SW 1271 (cell line): ENCODE data around the gene CD93.

Source experiments
- DNase-seq, 2 experiments: peaks; one replicate each; lab custom pipeline; 2025; lab: John Stamatoyannopoulos, UW

CD93 gene

DNA sequence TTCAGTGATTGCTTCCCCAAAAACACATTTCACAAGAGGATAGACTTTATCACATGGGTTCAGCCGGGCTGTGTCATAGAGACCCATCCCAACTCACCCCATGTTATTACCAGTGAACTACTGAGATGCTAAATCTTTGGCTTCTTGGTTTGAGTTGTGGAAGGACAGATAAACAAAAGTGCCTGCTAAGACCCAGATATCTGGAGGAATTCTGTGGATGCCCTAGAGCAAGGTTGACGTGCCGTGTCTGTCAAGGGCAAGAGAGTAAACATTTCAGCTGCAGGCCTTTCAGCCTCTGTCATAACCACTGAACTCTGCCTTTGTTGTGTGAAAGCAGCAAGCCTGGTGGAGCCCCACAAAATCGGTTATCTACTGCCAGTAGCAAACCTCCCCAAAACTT is 25.5 kb downstream of the CD93 start:
- no peak for DNase-seq

DNA sequence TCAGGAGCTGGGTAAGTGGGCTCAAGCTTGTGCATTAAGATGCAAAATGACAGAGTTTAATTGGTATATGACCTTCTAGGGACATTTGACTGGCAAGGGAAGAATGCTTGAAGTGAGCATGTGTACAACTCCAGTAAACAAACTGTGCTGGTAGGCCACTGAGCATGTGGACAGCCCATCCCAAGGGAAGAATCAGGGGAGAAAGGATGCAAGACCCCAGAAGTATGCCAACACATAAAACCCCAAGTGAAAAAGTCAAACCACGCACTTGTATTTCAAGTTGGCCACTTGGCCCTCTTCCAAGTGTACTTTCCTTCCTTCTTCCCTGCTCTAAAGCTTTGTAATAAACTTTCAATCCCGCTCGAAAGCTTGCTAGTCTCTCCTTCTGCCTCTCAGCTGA is 26.3 kb downstream of the CD93 start:
- no peak for DNase-seq

DNA sequence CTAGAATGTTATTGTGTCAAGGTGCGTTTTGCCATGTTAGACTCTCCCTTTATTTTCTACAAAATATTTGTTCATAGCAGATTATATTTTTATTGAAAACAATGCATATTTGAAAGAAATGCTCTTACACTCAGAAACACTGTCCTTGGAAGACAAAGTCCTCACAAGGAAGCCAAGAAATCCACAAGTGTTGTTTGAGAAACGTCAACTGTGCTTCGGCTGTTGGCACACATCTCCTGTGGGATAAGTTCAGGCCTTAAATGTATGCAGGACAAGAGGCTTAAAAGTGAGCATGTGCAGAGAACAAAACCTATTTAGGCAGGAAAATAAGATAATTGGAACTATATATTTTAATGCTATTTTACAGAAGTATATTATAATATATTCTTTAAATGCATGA is 27.1 kb downstream of the CD93 start:
- DNase-seq = no peak

DNA sequence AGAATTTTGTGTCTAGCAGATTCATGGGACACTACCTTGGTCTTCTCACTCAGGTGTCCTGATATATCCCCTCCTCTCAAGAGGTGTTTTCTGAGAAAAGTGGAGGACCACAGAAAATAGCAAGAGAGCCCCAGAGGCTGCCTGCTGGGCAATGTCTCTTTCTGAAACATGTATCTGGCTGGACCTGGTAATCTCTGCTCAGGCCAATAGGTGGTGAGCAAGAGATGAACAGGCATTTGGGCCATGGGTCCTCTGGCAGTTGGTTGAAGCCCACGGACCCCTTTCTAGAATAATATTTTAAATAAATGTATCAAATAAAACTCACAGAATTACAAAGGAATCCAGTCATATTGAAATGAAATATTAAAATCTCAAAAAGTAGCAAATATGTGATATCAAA is 27.9 kb downstream of the CD93 start:
- DNase-seq = no peak

DNA sequence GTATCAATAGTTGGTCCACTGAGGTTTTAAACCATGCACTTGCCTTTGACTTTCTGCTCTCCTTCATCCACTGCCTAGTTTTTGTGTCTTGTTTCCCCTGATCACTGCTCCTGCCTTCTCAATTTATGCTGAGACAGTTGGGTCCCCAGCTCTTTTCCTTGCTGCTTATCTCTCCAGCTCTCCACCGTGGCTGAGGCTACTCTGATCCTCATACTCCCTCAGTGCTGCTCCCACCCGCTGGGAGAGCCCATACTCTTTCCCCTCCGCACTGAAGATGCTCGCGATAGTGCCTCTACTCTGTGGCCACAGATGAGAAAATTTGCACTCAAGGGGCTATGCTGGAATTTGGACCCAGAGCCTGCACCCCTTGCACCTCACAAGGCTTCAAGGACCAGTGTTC is 33.2 kb downstream of the CD93 start:
- DNase-seq = no peak

DNA sequence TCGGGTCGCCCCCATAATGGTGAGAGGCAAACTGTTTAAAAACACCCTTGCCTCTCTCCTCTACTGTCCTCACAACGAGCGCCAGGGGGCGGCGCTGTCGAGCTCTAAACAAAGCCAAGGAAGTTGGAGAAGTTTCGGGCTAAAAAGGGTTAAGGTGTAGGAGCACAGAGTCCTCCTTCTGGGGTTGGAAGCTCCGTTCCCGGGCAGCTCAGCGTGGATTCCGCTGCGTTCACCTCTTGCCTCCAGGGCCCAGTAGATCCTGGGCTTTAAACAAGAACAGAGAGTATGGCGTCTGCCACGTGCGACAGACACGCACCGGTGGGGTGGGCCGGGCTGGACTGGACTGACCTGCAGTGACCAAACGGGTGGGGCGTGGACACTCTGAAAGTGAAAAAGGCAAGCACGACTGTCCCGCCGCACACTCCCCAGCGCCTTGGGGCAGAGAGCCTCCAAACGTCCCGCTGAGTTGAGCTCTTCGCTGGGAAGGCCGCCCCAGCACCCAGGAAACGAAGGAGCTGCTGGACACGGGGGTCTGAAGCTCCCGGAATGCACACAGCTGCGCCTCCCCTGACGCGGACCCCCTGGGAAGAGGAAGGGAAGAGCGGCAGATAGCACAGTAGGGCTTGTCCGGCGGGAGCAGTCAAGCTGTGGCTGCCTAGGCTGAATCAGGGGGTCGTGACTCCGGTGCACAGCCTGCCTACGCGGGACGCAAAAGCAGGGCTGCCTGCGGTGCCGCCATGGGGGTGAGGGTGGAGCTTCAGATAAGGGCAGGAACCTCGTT is 35.1 kb downstream of the CD93 start:
- peak in 1 of 2 experiments; percentile 35 for DNase-seq

DNA sequence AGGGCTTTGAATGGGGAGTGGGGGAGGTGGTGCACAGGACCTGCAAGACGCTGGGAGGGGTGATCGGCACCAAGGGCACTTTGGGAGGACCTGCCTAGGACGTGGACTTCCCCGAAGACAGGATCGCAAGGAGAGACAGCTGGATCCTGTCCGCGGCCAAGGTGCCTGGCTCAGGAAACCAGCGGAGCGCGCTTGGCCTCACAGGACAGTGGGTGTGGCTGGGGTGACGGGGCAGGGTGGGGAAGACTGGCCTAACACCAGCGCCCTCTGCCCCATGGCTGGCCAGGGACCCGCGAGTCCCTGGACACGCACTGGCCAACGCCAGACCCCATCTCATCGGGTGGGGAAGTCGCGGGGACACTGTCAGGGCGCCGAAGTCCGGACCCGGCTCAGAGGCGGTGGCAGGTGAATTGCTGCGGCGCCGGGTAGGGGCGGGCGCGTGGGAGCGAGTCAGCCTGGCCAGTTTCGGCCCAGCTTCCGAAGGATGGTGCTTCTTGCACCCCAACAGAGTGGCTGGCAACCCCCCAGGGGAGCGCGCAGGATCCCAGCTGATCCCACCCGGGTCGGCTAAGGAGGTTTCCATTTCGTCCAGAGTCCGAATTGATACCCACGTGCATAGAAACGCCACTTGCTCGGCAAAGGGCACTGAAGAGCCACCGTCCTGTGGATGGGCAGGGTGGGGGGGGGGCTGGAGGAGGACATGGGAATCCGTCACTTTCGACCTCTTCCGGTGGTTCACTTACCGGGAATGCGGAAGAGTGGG is 35.9 kb downstream of the CD93 start:
- DNase-seq = peak in 1 of 2 experiments; percentile 31

DNA sequence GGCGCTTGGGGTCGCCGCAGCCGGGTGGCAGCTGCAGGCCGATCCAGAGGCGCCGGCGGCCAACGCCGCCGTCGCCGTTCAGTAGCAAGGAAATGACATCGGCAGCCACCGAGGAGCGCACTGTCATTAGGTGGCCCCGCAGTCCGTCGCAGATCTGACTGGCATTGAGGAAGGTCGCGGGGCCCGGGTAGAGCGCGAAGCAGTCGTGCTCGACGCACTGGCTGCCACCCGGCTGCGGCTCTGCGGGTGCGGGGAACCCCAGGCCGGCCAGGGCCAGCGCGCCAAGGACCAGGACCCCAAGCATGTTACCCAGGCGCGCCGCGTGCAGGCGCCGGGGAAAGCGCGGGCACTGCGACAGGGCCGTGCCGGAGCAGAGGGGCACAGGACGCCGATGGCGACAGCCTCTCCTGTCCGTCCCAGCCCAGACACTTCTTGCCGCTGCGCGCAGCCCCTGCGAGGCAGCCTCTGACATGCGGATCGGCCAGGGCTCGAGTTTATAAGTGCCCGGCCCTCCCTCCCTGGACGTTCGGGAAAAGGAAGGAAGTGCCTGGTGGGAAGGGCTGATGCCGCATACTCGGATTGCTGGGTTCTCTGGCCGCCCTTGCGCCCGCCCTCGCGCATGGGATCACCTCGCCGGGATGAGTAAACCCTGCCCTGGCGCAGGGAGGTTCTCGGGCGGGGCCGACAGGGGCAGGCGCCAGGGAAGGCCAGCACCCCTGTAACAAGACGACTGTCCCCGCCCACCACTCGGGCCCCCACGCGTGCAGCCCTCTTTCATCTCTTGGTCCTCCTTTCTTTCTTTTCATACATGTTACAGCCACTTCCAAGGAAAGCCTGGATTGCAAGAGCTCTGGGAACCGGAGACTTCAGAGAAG is 36.7 kb downstream of the CD93 start, which contains the start of gene THBD:
Gene THBD (minus strand): TSS at position 472 of the 875 bp plus-strand sequence. CDS start 168 bp downstream, at position 304.
- peak; percentile 53 to 62 for DNase-seq

DNA sequence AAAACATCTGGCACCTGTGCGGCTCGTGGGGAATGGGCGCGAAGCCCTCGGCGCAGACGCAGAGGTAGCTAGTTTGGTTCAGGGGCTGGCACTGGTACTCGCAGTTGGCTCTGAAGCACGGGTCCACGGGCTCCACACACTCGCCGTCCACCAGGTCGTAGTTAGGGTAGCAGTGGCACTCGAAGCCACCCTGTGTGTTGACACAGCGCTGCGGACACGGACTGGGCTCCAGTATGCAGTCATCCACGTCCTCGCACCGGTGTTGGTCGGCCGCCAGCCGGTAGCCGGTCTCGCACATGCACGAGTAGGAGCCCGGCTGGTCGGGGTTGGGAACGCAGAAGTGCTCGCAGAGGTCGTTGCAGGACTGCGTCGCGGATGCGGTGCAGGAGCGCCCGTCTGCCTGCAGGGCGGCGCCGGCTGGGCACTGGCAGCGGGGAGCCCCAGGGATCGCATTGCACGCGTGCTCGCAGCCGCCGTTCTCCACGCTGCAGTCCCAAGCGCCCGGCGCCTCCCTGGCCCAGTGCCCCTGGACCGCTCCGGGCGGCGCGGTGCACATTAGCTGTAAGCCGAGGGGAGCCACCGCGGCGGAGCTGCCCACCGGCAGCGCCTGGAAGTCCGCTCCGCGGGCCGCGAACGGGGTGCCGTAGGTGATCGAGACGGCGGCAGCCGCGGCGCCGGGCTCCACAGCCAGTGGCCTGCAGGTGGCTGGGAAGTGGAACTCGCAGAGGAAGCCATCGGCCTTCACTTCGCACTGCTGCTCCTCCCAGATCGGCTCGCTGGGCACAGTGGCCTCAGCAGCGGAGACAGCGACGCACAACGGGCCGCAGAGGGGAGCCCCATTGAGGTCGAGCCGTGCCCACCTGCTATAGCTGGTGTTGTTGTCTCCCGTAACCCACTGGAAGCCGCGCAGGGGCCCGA is 37.6 kb downstream of the CD93 start:
- peak in 1 of 2 experiments; percentile 41 for DNase-seq

DNA sequence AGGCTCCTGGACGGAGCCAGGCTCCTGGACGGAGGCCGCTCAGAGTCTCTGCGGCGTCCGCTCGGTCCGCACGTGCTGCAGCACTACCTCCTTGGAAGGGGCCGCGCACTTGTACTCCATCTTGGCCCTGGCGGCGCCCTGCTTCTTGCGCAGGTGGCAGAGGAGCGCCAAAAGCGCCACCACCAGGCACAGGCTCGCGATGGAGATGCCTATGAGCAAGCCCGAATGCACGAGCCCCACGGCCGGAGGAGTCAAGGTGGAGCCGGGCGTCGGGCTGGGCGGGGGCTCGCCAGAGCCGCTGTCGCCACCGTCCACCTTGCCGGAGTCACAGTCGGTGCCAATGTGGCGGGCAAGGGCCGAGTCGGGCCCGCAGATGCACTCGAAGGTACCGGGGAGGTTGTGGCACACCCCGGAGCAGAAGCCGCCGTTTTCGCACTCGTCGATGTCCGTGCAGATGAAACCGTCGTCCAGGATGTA is 38.3 kb downstream of the CD93 start:
- peak in 1 of 2 experiments; percentile 19 for DNase-seq

DNA sequence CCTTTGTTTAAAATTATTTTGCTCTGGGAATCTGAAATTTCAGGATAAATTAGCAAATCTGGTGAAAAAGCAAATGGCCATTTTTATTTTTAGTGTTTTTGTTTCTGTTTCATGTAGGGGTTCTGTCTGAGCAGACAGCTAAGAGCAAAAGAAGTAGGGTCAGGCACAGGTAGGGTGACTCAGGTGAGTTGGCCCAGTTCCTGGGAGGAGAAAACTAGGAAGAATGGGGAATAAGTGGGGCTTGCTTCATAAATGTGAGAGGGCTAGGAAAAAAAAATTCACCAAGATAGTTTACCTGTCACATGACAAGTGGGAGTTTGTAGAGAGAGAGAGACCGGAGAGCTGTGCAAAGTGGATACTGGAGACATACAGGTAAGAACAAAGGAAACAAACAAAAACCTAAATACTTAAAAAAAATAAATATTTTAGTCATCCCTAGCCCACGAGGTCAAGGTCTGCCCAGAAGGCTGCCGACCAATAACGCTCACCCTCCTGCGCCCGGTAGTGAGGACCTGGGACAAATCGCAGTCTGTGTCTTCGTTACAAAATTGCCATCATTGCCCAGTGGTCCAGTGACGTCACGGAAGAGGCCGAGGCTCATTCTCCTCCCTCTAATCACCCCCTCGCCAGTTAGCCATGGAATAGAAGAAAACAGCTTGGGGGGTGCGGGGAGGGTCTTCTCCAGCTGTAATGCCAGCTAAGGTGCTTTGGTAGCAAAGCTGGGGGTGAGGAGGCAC is 39.0 kb downstream of the CD93 start:
- DNase-seq = no peak

DNA sequence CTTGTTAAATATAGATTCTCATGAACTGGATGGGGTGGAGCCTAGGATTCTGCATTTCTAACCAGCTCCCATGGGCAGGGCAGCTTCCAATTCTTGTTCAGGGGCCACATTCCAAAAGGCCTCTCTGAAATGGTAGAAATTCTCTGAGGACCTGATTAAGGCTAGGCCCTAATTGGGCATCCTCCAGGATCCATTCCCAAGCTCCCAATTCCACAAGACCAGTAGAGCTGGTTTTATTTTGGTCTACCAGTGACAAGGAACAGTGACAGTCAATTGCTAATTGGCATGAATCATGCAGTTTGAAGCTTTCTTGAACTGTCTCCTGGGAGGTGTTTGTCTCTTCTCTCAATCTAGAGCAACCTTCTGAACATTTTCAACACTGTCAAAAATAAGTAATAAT is 39.7 kb downstream of the CD93 start:
- no peak for DNase-seq

DNA sequence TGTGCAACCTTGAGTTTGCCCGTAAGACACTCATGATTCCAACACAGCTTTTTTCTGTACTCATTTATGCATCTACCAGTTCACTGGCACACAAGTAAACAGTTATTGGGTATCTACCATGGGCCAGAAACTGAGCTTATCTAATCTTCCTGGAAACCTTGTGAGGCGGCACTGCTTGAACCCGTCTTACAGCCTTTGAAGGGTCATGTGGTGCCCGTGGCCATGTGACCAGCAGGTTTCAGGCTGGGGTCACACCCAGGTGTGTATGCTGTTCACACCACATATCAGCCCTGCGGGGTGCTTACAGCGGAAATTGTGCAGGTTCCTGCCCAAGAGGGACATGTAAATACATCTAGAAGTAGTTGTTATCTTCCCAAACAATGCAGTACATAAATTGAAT is 42.7 kb downstream of the CD93 start:
- no peak for DNase-seq

DNA sequence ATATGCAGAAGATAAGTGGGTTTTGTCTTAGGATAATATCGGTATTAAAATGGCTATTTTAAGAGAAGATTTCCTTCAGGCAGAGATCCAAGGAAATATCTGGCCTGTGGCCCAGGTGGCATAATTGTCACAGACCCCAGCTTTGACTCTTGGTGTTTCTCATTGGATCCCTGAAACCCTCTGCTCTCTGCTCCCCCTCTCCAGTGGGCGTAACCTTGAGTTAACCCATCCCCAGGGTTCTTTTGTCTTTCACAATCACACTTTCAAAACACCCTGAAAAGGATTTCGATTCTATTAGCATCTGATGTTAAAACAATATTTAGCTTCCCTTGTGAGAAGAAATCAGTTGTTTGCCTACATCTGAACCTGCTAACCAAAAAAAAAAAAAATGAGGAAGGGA is 43.9 kb downstream of the CD93 start:
- DNase-seq = no peak

DNA sequence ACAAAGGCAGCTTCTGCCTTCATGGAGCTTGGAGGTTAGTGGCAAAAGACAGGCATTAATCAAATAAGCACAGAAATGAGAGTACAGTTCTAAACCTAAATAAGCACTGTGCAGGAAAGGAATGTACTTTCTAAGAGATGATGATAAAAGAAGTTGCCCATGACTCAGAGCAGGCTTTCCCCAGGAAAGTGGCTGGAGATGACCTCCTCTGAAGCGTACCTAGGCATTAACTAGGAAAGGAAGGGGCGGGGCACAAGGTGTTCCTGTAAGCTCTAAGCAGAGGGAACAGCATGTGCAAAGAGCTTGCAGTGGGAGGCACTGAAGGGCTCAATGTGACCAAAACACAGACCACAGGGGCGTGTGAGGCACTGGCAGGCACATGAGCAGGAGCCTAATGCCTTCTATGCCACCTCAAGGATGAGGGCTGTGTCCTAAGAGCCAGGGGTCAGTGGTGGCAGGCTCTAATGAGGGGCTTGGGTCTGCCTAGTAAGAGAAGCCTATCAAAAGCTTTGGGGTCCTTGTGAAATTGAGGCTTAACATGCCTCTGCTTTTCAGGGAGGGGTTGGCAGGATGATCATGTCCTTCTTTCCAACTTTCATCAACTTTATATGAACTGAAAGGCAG is 46.1 kb downstream of the CD93 start:
- DNase-seq = no peak

DNA sequence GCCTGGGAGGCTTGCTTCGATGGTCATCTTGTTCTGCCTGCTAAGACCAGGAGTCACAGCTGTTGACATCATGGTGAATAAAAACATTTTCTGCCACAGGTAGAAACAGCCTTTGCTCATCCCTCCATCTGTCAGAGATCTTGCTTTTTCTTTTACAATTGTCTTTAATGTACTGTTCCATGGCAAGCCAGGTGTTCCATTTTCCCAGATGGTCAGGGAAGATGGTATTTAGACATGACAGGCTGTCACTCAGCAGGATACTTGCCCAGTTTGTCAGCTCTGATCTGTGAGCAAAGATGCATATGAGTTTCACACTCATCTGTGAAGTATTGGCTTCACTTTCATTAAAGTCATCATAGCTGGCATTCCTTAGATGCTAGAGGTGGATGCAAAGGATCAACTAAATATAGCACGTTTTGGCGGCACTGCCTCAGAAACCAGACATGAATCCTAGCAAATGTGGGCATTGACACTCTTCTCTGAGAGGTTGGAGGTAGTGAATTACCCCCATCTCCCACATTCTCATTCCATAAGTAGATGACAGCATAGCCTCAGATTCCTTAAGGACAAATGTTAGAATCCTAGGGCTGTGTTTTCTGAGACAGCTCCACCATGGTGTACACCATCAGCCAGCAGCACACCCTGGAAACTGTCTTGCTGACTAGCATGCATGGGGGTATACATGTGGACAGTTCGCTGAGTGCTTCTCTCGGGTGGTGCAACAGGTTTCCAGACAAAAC is 46.8 kb downstream of the CD93 start:
- no peak for DNase-seq

DNA sequence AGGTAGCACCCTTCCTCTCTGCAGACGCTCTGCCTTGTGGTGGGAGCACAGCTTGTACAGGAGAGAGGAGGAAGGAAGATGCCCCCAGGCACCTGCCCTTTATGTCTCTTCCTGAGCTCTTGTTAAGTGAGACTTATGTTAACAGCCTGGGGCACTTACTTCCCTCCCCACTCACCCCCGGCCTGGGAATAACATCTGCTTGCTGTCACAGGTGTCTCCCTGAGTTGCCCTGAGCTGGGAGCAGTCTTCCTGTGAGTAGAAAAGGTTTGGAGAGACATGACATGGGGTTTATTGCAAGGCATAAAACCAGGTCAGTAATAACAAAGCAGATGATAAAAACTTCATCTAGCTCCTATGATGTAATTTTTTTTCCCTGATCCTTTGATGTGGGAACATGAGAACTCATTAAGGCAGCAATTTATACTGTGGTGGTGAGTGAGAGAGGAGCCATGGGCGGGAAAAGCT is 49.1 kb downstream of the CD93 start:
- no peak for DNase-seq

DNA sequence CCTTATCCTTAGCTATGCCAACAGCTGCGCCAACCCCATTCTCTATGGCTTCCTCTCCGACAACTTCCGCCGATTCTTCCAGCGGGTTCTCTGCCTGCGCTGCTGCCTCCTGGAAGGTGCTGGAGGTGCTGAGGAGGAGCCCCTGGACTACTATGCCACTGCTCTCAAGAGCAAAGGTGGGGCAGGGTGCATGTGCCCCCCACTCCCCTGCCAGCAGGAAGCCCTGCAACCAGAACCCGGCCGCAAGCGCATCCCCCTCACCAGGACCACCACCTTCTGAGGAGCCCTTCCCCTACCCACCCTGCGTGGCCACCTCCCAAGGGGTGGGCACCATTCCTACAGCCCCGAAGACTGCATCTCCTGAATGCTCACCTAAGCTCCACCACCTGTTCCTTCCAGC is 49.8 kb downstream of the CD93 start:
- no peak for DNase-seq

DNA sequence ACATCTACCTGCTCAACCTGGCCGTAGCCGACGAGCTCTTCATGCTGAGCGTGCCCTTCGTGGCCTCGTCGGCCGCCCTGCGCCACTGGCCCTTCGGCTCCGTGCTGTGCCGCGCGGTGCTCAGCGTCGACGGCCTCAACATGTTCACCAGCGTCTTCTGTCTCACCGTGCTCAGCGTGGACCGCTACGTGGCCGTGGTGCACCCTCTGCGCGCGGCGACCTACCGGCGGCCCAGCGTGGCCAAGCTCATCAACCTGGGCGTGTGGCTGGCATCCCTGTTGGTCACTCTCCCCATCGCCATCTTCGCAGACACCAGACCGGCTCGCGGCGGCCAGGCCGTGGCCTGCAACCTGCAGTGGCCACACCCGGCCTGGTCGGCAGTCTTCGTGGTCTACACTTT is 50.4 kb downstream of the CD93 start:
- no peak for DNase-seq
